Small intestine (tissue), 7 donors: ENCODE measurements around the gene PFKP. TPM values are rescaled to one million over a fixed set of nuclear protein-coding genes. Genes with fewer than 3 reads are reported as not detected.

Experiments
- DNase-seq, 2 donors: peaks; one replicate each; pipeline versions ENCODE4 v3.0.0 to v3.0.0-alpha.2; 2013
- FAIRE-seq: peaks from 2 replicates; lab custom pipeline; 2012; peaks lifted over from hg19 to GRCh38; lab: Jason Lieb, UNC
- H3K27ac ChIP-seq, 3 donors: one replicate each; pipeline ENCODE4 v1.5.1; 2013; ENCODE audit warnings: low read length in 2 of 3, mild to moderate bottlenecking in 2 of 3, control low read depth in 1 of 3, inconsistent platforms in 1 of 3, low read depth in 1 of 3, moderate library complexity in 1 of 3
- H3K27me3 ChIP-seq, 3 donors: one replicate each; pipeline ENCODE4 v1.6.1; 2013; ENCODE audit warnings: low read length in 3 of 3, inconsistent platforms in 1 of 3; ENCODE audit not compliant: control insufficient read depth in 3 of 3, insufficient read depth in 3 of 3
- H3K36me3 ChIP-seq, 3 donors: one replicate each; pipeline ENCODE4 v1.6.1; 2013; ENCODE audit warnings: low read length in 3 of 3, inconsistent platforms in 1 of 3, low read depth in 1 of 3, mild to moderate bottlenecking in 1 of 3, moderate library complexity in 1 of 3; ENCODE audit not compliant: control insufficient read depth in 3 of 3, insufficient read depth in 2 of 3
- H3K4me1 ChIP-seq, 3 donors: one replicate each; pipeline ENCODE4 v1.6.1; 2013; ENCODE audit warnings: low read length in 2 of 3, inconsistent platforms in 1 of 3, low read depth in 1 of 3, mild to moderate bottlenecking in 1 of 3, moderate library complexity in 1 of 3; ENCODE audit not compliant: control insufficient read depth in 3 of 3, insufficient read depth in 2 of 3
- H3K4me3 ChIP-seq, 3 donors: one replicate each; pipeline ENCODE4 v1.5.1; 2013; ENCODE audit warnings: low read length in 3 of 3, control low read depth in 1 of 3, inconsistent platforms in 1 of 3, low read depth in 1 of 3, mild to moderate bottlenecking in 1 of 3, moderate library complexity in 1 of 3
- H3K9me3 ChIP-seq, 2 donors: one replicate each; pipeline ENCODE4 v1.6.1; 2013; ENCODE audit warnings: low read depth in 1 of 2, low read length in 1 of 2; ENCODE audit not compliant: control insufficient read depth in 2 of 2, insufficient read depth in 1 of 2
- WGBS, 3 donors: extraction: QIAGEN DNeasy Blood & Tissue Kit; methylation state at CpG; one replicate each; pipeline ENCODE4 v1.1.7; 2013; 5-methylcytosine and 5-hydroxymethylcytosine counted together
- polyA plus RNA-seq, 4 donors: library from polyadenylated mRNA; stranded (reverse) in 3 of 4; unstranded in 1 of 4; fragments of 200-250 nt in 3 of 4; fragments of 120-200 nt in 1 of 4; gene quantifications; one replicate each; pipeline versions ENCODE4 v1.2.1 to v1.2.3, GENCODE V29; 2013
- donor health status: healthy with polysubstance abuse.
- donor health status: control.
- donor health status: control.
- donor health status: Bipolar disorder and iron deficiency.
- donor health status: healthy.

PFKP gene
- polyA plus RNA-seq, 4 donors: 10.7 to 154 (median 73.9) TPM

GRCh38 chr10:3042589-3042988 lies 24.8 kb upstream of the PFKP start:
- FAIRE-seq: no peak
- Histone ChIP-seq H3K36me3 (no peaks in the 10 kb centered on the region), H3K4me1 (peaks cover 0 to 17% (median 0%) of the 10 kb centered on the region in 3 donors), H3K9me3 (no peaks in the 10 kb centered on the region), H3K27me3 (no peaks in the 10 kb centered on the region), H3K4me3 (no peak overlapping the region), H3K27ac (no peak overlapping the region)
- DNase-seq: no peak
- WGBS, 3 donors: 74 to 78% (median 77%) methylated on average over 10 of the region's 10 CpGs

GRCh38 chr10:3043512-3044368 lies 23.6 kb upstream of the PFKP start:
- Histone ChIP-seq H3K4me3 (no peak overlapping the region), H3K27ac (no peak overlapping the region), H3K36me3 (no peaks in the 10 kb centered on the region), H3K4me1 (peaks cover 0 to 17% (median 0%) of the 10 kb centered on the region in 3 donors), H3K27me3 (no peaks in the 10 kb centered on the region), H3K9me3 (no peaks in the 10 kb centered on the region)
- DNase-seq (peak; percentile 76 to 79), FAIRE-seq (no peak)
- WGBS, 3 donors: 15 to 23% (median 17%) methylated on average over 16 of the region's 16 CpGs

GRCh38 chr10:3045471-3046209 lies 21.7 kb upstream of the PFKP start:
- FAIRE-seq: no peak
- DNase-seq: peak in 1 of 2 donors; percentile 41

GRCh38 chr10:3046210-3046779 lies 21.1 kb upstream of the PFKP start:
- Histone ChIP-seq H3K27me3 (no peaks in the 10 kb centered on the region), H3K36me3 (no peaks in the 10 kb centered on the region), H3K9me3 (no peaks in the 10 kb centered on the region), H3K4me3 (no peak overlapping the region), H3K27ac (peak overlapping the region in 2 of 3 donors; percentile 25 to 66), H3K4me1 (peaks cover 0 to 17% (median 0%) of the 10 kb centered on the region in 3 donors)
- 51 to 65% (median 57%) methylated on average over 6 of the region's 6 CpGs for WGBS, 3 donors
- FAIRE-seq: no peak
- peak in 1 of 2 donors; percentile 33 for DNase-seq

More at GRCh38 chr10:3045471-3046209, 21.7 kb upstream of the PFKP start:
- Histone ChIP-seq H3K4me1 (peaks cover 0 to 17% (median 0%) of the 10 kb centered on the region in 3 donors), H3K27ac (peak overlapping the region in 2 of 3 donors; percentile 25 to 68), H3K9me3 (no peaks in the 10 kb centered on the region), H3K4me3 (no peak overlapping the region), H3K27me3 (no peaks in the 10 kb centered on the region), H3K36me3 (no peaks in the 10 kb centered on the region)
- WGBS, 3 donors: 38 to 44% (median 39%) methylated on average over 11 of the region's 11 CpGs

- WGBS, 3 donors: 42 to 57% (median 47%) methylated on average over 8 of the region's 8 CpGs
- H3K27me3 ChIP-seq: no peaks in the 10 kb centered on the region
- H3K4me3 ChIP-seq: no peak overlapping the region
- H3K4me1 ChIP-seq: peaks cover 0 to 17% (median 0%) of the 10 kb centered on the region in 3 donors
- H3K36me3 ChIP-seq: no peaks in the 10 kb centered on the region
- no peak for FAIRE-seq
- H3K27ac ChIP-seq: peak overlapping the region in 1 of 3 donors; percentile 66
- no peak for DNase-seq
- no peaks in the 10 kb centered on the region for H3K9me3 ChIP-seq
Observed at GRCh38 chr10:3046981-3047547, 20.3 kb upstream of the PFKP start.

- peak overlapping the region in 1 of 3 donors; percentile 15 for H3K27ac ChIP-seq
- FAIRE-seq: no peak
- DNase-seq: no peak
- no peaks in the 10 kb centered on the region for H3K36me3 ChIP-seq
- WGBS, 3 donors: 78 to 86% (median 82%) methylated on average over 6 of the region's 6 CpGs
- H3K9me3 ChIP-seq: no peaks in the 10 kb centered on the region
- peaks cover 0 to 17% (median 0%) of the 10 kb centered on the region in 3 donors for H3K4me1 ChIP-seq
- no peaks in the 10 kb centered on the region for H3K27me3 ChIP-seq
- no peak overlapping the region for H3K4me3 ChIP-seq
Observed at GRCh38 chr10:3047596-3047995, 19.8 kb upstream of the PFKP start.

- H3K27me3 ChIP-seq: no peaks in the 10 kb centered on the region
- H3K36me3 ChIP-seq: no peaks in the 10 kb centered on the region
- no peak overlapping the region for H3K4me3 ChIP-seq
- DNase-seq: peak in 1 of 2 donors; percentile 45
- no peak for FAIRE-seq
- WGBS, 3 donors: 55 to 72% (median 68%) methylated on average over 15 to 17 of the region's 17 CpGs
- no peaks in the 10 kb centered on the region for H3K9me3 ChIP-seq
- peak overlapping the region in 1 of 3 donors; percentile 25 for H3K27ac ChIP-seq
- H3K4me1 ChIP-seq: peaks cover 0 to 17% (median 0%) of the 10 kb centered on the region in 3 donors
Observed at GRCh38 chr10:3048119-3049019, 19.0 kb upstream of the PFKP start.
